Trophoblast cell (in vitro differentiated cells and primary cell): Measurements from ENCODE around the gene HOXB7. TPM values are rescaled to one million over a fixed set of nuclear protein-coding genes. Genes with fewer than 3 reads are reported as not detected.

Experiments
- DNase-seq, 2 donors: peaks; one replicate each; pipeline ENCODE4 v3.0.0-alpha.2; 2016
- H2AFZ ChIP-seq: 2 replicates; pipeline ENCODE4 v1.6.1; 2013; ENCODE audit warnings: low read length, moderate library complexity, mild to moderate bottlenecking; ENCODE audit not compliant: insufficient read depth, poor library complexity
- H2AK5ac ChIP-seq: 2 replicates; pipeline ENCODE4 v1.6.1; 2013; ENCODE audit warnings: mild to moderate bottlenecking, low read length
- H2BK120ac ChIP-seq: 2 replicates; pipeline ENCODE4 v1.6.1; 2013; ENCODE audit warnings: low read length, mild to moderate bottlenecking, moderate library complexity; ENCODE audit not compliant: insufficient read depth, poor library complexity
- H2BK12ac ChIP-seq: 2 replicates; pipeline ENCODE4 v1.6.1; 2013; ENCODE audit warnings: mild to moderate bottlenecking, low read length, moderate library complexity
- H2BK5ac ChIP-seq: 2 replicates; pipeline ENCODE4 v1.6.1; 2013; ENCODE audit warnings: low read length, low read depth, moderate library complexity, mild to moderate bottlenecking; ENCODE audit not compliant: poor library complexity
- H3K14ac ChIP-seq: 2 replicates; pipeline ENCODE4 v1.6.1; 2013; ENCODE audit warnings: mild to moderate bottlenecking, low read length
- H3K18ac ChIP-seq: 2 replicates; pipeline ENCODE4 v1.6.1; 2013; ENCODE audit warnings: mild to moderate bottlenecking, low read length
- H3K23ac ChIP-seq: 2 replicates; pipeline ENCODE4 v1.6.1; 2013; ENCODE audit warnings: low read length
- H3K27ac ChIP-seq: 2 replicates; pipeline ENCODE4 v1.5.1; 2013; ENCODE audit warnings: low read depth, mild to moderate bottlenecking, inconsistent platforms, low read length, moderate library complexity
- H3K27me3 ChIP-seq: 2 replicates; pipeline ENCODE4 v1.6.1; 2013; ENCODE audit warnings: inconsistent platforms, mild to moderate bottlenecking, low read length, moderate library complexity; ENCODE audit not compliant: insufficient read depth
- H3K36me3 ChIP-seq, 2 experiments: 1 replicate in 1 of 2; 2 replicates in 1 of 2; pipeline ENCODE4 v1.6.1; 2013; ENCODE audit warnings: low read length in 2 of 2, mild to moderate bottlenecking in 2 of 2, moderate library complexity in 1 of 2; ENCODE audit not compliant: insufficient read depth in 2 of 2, control insufficient read depth in 1 of 2
- H3K4ac ChIP-seq: 2 replicates; pipeline ENCODE4 v1.6.1; 2013; ENCODE audit warnings: low read depth, mild to moderate bottlenecking, low read length, moderate library complexity
- H3K4me1 ChIP-seq, 2 experiments: 1 replicate in 1 of 2; 2 replicates in 1 of 2; pipeline ENCODE4 v1.6.1; 2013; ENCODE audit warnings: low read length in 2 of 2, mild to moderate bottlenecking in 2 of 2, moderate library complexity in 1 of 2; ENCODE audit not compliant: insufficient read depth in 2 of 2, control insufficient read depth in 1 of 2
- H3K4me2 ChIP-seq: 2 replicates; pipeline ENCODE4 v1.6.1; 2013; ENCODE audit warnings: inconsistent platforms, mild to moderate bottlenecking, low read length, moderate library complexity
- H3K4me3 ChIP-seq: 2 replicates; pipeline ENCODE4 v1.5.1; 2013; ENCODE audit warnings: mild to moderate bottlenecking, low read depth, low read length, inconsistent platforms
- H3K79me1 ChIP-seq: one replicate; pipeline ENCODE4 v1.6.1; 2013; ENCODE audit warnings: low read length
- H3K79me2 ChIP-seq: 2 replicates; pipeline ENCODE4 v1.6.1; 2013; ENCODE audit warnings: low read length, mild to moderate bottlenecking; ENCODE audit not compliant: control insufficient read depth, insufficient read depth, poor library complexity
- H3K9ac ChIP-seq: 2 replicates; pipeline ENCODE4 v1.6.1; 2013; ENCODE audit warnings: mild to moderate bottlenecking, low read length
- H3K9me3 ChIP-seq: 2 replicates; pipeline ENCODE4 v1.6.1; 2013; ENCODE audit warnings: low read depth, mild to moderate bottlenecking, control low read depth, inconsistent platforms, low read length; ENCODE audit not compliant: insufficient read depth
- H4K12ac ChIP-seq: 2 replicates; pipeline ENCODE4 v1.6.1; 2013; ENCODE audit warnings: low read depth, mild to moderate bottlenecking, low read length, moderate library complexity
- H4K8ac ChIP-seq: 2 replicates; pipeline ENCODE4 v1.6.1; 2013; ENCODE audit warnings: low read depth, mild to moderate bottlenecking, low read length, moderate library complexity
- H4K91ac ChIP-seq: one replicate; pipeline ENCODE4 v1.6.1; 2013; ENCODE audit warnings: low read depth, mild to moderate bottlenecking, low read length, moderate library complexity
- whole genome bisulfite sequencing: extraction: QIAGEN DNeasy Blood & Tissue Kit; methylation state at CpG from one replicate; pipeline ENCODE4 v1.1.7; 2013; ENCODE audit warnings: missing lambda C conversion rate; ENCODE audit not compliant: insufficient read length, insufficient coverage; ENCODE audit errors: extremely low coverage; 5-methylcytosine and 5-hydroxymethylcytosine counted together
- polyA plus RNA-seq: library from polyadenylated mRNA; stranded (reverse); fragments of 200-250 nt; gene quantifications from 2 replicates; pipeline ENCODE4 v1.2.3, GENCODE V29; 2013

Gene HOXB7
- polyA plus RNA-seq, result 9.6 and 9.8 TPM in 2 replicates

- peak within 1 kb of the TSS; percentile 98 for H4K8ac ChIP-seq
- DNase-seq, result peak; percentile 45 to 66
These were observed at the start of gene HOXB7 for GRCh38 chr17:48610282-48611211. HOXB7 (minus strand) TSS chr17:48611017; CDS start chr17:48610918, 99 bp downstream.

GRCh38 chr17:48655913-48656312, 45.1 kb upstream of the HOXB7 start:
- H4K8ac ChIP-seq, result no peak overlapping the region
- no peak overlapping the region for H2AFZ ChIP-seq
- H3K27ac ChIP-seq, result no peak overlapping the region
- H3K36me3 ChIP-seq, result no peaks in the 10 kb centered on the region
- no peak overlapping the region for H3K4ac ChIP-seq
- no peaks in the 10 kb centered on the region for H3K79me2 ChIP-seq
- H3K79me1 ChIP-seq, result no peaks in the 10 kb centered on the region
- no peak overlapping the region for H3K9ac ChIP-seq
- no peak overlapping the region for H3K23ac ChIP-seq
- no peak overlapping the region for H2AK5ac ChIP-seq
- no peak overlapping the region for H2BK5ac ChIP-seq
- H4K12ac ChIP-seq, result no peak overlapping the region
- DNase-seq, result no peak
- H4K91ac ChIP-seq, result no peak overlapping the region
- H3K4me1 ChIP-seq, result no peaks in the 10 kb centered on the region
- H3K14ac ChIP-seq, result no peak overlapping the region
- H3K27me3 ChIP-seq, result peaks cover 4% of the 10 kb centered on the region
- H3K4me3 ChIP-seq, result no peak overlapping the region
- no peak overlapping the region for H2BK120ac ChIP-seq
- H3K9me3 ChIP-seq, result no peaks in the 10 kb centered on the region
- no peak overlapping the region for H3K4me2 ChIP-seq
- no peak overlapping the region for H3K18ac ChIP-seq
- no peak overlapping the region for H2BK12ac ChIP-seq

More at GRCh38 chr17:48610282-48611211, at the start of gene HOXB7:
- Histone ChIP-seq H3K9ac (peak within 1 kb of the TSS; percentile 77), H2AFZ (peak within 1 kb of the TSS; percentile 84), H3K23ac (no peak within 1 kb of the TSS), H3K79me1 (peaks cover 18% of the 10 kb centered on the region), H3K9me3 (peaks cover 2% of the 10 kb centered on the region), H3K4me3 (peak within 1 kb of the TSS; percentile 71), H4K91ac (peak within 1 kb of the TSS; percentile 90), H3K27ac (peak within 1 kb of the TSS; percentile 61), H3K18ac (peak within 1 kb of the TSS; percentile 68), H3K4me1 (peaks cover 13 to 14% of the 10 kb centered on the region in 2 experiments), H3K4me2 (peak within 1 kb of the TSS; percentile 86), H3K4ac (peak within 1 kb of the TSS; percentile 60), H2BK12ac (peak within 1 kb of the TSS; percentile 39), H3K36me3 (no peaks in the 10 kb centered on the region), H3K27me3 (peaks cover 33% of the 10 kb centered on the region), H2AK5ac (peak within 1 kb of the TSS; percentile 38), H2BK5ac (peak within 1 kb of the TSS; percentile 61), H3K14ac (peak within 1 kb of the TSS; percentile 84), H3K79me2 (peaks cover 5% of the 10 kb centered on the region), H2BK120ac (peak within 1 kb of the TSS; percentile 73), H4K12ac (peak within 1 kb of the TSS; percentile 79)
- no CpG with 5 or more reads among the region's 79 CpGs for WGBS

- DNase-seq, result no peak
- Histone ChIP-seq H3K9me3 (peaks cover 5% of the 10 kb centered on the region), H3K79me2 (no peaks in the 10 kb centered on the region), H3K79me1 (peaks cover 3% of the 10 kb centered on the region), H3K36me3 (no peaks in the 10 kb centered on the region), H2AK5ac (no peak overlapping the region), H3K4me1 (peaks cover 0 to 12% of the 10 kb centered on the region in 2 experiments), H3K14ac (no peak overlapping the region), H4K12ac (no peak overlapping the region), H3K27me3 (peaks cover 30% of the 10 kb centered on the region), H3K18ac (no peak overlapping the region), H2AFZ (no peak overlapping the region), H2BK5ac (no peak overlapping the region), H3K27ac (no peak overlapping the region), H4K8ac (no peak overlapping the region), H3K4ac (no peak overlapping the region), H2BK120ac (no peak overlapping the region), H3K4me3 (no peak overlapping the region), H4K91ac (no peak overlapping the region), H2BK12ac (no peak overlapping the region), H3K4me2 (no peak overlapping the region), H3K23ac (no peak overlapping the region), H3K9ac (no peak overlapping the region)
- WGBS, result no CpG with 5 or more reads among the region's 1 CpG
These were observed 38.9 kb upstream of the HOXB7 start for GRCh38 chr17:48649741-48650140.

- no peak overlapping the region for H4K12ac ChIP-seq
- peak overlapping the region; percentile 29 for H3K4me2 ChIP-seq
- H3K9me3 ChIP-seq, result peaks cover 5% of the 10 kb centered on the region
- no peaks in the 10 kb centered on the region for H3K79me2 ChIP-seq
- H3K79me1 ChIP-seq, result peaks cover 3% of the 10 kb centered on the region
- no peak overlapping the region for H3K23ac ChIP-seq
- H3K4me3 ChIP-seq, result no peak overlapping the region
- no peak overlapping the region for H4K8ac ChIP-seq
- no peak overlapping the region for H3K4ac ChIP-seq
- H3K4me1 ChIP-seq, result peaks cover 0 to 12% of the 10 kb centered on the region in 2 experiments
- H3K18ac ChIP-seq, result no peak overlapping the region
- WGBS, result no CpG with 5 or more reads among the region's 1 CpG
- H2AFZ ChIP-seq, result no peak overlapping the region
- no peak overlapping the region for H2AK5ac ChIP-seq
- no peak overlapping the region for H2BK5ac ChIP-seq
- H2BK120ac ChIP-seq, result no peak overlapping the region
- peaks cover 43% of the 10 kb centered on the region for H3K27me3 ChIP-seq
- H3K27ac ChIP-seq, result no peak overlapping the region
- H3K9ac ChIP-seq, result no peak overlapping the region
- H3K14ac ChIP-seq, result no peak overlapping the region
- DNase-seq, result no peak
- no peak overlapping the region for H4K91ac ChIP-seq
- H2BK12ac ChIP-seq, result no peak overlapping the region
- no peaks in the 10 kb centered on the region for H3K36me3 ChIP-seq
These were observed 37.1 kb upstream of the HOXB7 start for GRCh38 chr17:48647963-48648245.
